Stimulated activated CD4-positive, alpha-beta T cell treated with anti-CD3 and anti-CD28 coated beads, Interleukin-2, amount 100 ng/mL, for 4 hours (primary cell): ENCODE data around the gene SH3PXD2A.
"Not testable (repeated sequence)": the region's sequence is repeated elsewhere in the genome, so short reads cannot be mapped to it uniquely, and the experiment has no call there.

Experiments
- DNase-seq: peaks from one replicate; pipeline ENCODE4 v3.0.0-alpha.2; 2020; ENCODE audit warnings: low read depth

SH3PXD2A gene

DNA sequence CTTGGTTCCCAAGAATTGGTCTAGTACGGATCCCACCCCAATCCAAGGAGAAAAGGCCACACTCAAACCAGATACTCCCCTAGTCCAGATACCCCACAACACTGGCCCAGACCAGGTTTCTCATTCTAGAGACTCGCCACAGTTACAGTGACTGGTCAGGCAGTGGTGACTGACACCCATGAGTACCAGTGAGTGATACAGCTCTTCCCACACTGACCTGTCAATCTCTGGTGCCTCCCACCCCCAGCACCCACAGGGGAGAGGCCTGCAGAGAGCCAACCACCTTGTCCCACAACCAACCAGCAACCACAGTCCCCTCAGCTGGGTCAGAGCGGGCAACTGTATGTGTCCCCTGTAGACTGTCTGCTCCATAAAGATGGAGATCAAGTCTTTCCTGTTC, 209.1 kb downstream of the SH3PXD2A start:
- no peak for DNase-seq

DNA sequence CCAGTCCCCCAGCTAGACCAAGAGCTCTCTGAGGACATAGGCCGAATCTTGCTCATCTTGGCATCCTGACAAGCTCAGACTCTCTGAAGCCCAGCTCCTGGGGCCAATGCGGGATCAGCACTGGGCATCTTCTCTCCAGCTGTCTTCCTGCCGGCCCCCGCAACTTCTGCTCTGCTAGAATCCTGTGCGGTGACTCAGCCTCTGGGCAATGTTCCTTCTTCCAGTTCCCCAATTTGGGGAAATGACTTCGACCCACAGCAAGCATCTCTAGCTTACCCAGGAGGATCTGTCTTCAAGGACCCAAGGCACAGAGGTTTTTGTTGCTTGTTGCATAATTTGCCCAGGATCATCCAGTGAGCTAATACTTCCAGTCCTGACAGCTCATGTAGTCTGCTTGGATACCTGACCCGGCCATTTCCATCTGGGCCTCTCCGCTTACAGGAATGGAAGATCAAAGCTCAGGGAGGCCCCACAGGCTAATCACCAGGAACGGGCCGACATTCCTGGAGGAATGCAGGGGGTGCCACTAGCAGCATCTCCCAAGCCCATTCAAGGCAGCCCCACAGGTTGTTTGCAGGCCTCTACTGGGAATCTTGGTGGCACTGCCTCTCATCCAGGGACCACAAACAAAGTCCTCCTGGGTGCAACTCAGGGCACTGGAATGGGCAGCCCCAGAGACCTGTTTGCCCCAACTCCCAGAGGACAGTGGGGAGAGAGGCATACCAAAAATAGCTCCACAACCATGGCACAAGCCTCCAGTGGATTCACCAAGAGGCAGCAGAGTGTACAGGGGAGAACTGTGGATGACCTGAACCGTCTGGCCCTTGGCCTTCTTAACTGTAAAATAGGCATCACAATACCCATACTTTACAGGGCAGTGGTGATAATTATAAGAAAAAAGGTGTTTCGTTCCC, 210.0 kb downstream of the SH3PXD2A start:
- no peak for DNase-seq

DNA sequence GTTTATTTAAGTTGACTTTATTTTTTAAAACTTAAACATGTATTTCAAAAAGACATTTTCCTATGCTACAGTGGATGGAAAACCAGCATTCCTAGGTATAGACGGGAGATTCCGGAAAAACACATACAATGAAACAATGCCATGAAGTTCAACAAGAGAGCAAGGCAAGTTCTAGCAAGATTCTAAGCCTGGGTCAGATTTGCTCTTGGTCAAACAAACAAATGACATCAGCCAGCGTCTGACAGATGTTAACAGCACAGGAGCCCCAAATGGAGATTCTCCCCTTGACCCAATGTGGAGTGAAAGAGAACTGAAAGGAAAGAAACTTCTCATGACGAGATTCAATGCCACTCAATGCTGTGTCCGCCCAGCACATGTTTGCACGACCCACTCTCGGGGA, 212.0 kb downstream of the SH3PXD2A start:
- DNase-seq, result no peak

DNA sequence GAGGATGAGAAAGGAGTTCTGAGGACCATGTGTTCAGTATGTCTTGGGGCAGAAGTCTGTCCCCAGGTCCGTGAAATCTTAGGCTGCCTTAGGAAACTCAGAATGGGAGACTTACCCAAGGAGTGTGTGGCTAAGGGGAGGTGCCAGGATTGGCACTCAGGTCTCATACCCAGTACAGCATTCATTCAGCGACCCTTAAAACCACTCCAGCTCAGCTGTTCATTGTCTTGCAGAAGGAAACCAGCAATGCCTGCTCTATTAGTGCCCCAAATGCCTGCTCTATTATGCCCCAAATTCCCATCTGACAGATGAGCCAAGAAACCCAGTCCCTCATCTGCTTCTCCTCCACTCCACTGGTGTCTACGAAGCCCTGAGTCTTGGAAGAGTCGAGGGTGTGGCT, 214.1 kb downstream of the SH3PXD2A start:
- DNase-seq, result no peak

DNA sequence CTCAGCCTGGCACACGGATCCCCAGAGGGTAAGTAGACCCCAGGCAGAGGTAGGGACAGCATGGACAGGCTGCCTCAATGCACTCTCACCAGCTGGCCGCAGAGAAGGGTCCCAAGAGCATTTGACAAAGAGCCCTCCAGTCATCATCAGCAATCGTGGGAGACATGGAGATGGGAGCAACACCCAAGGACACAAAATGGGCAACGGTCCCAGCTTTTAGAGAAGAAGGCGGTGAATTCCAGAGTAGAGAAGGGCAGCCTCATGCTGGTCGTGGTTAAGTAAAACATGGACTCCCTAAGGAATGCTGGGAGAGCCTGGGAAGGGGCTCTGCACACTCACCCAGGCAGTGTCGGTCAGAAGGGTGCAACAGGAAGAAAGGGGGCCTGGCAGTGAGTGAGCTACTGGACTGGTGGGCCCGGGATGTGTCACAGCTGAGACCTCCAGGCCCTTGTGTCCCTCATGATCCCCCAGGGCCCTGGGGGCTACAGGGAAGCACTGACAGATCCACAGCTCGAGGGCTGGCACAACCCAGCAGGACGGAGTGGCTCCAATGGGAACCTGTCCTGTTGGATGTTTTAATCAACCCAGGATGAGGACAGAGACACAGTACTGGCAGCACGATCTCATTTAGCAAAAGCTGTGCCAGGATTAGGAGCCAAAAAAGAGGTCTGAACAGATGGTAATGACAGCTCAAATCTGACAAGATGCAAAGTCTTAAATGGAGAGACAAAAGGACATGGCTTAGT, 214.8 kb downstream of the SH3PXD2A start:
- DNase-seq, result no peak

DNA sequence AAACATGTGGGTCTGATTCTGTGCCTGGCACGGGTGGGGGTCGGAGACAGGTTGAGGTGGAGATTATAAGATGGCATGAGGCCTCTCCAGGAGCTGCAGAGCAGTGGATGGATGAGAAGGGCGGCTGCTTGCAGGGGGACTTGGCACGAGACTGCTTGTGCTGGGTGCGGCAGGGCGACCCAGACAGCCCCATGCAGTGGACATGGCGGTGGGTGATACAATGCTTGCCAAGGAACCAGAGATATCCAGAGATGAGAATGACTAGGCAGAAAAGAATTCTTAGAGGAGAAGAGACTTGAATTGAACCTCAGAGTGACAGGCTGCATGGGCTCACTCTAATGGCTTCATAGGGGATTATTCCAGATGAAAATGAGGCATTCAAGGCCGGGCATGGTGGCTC, 216.4 kb downstream of the SH3PXD2A start:
- DNase-seq, result no peak

DNA sequence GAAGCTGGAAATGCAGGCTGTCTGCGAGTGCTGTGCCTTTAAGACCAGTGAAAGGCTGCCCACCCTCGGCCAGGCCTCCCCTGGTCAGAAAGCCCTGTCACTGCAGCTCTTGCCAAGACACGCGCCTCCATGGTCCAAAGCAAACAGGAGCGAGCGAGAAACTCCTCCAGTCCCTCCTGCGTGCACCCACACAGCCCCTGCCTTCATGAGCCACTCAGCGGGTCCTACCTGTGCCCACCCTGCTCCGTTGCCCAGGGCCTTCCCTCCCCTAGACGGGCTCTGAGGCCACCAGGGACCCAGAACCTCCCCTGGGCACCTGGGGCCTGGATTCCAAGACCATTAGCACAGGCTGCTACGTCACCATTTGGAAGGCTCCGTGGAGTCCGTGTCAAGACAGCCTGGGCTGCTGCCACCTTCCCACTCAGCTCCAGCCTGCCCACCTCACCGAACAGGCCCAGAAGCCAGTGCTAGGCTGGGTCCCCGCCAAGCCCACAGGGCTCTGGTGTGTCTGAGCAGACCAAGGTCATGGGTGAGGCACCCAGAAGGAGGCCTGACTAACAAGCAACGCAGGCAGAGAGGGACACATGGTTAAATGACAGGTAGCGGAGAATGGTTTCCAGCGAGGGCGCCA, 217.3 kb downstream of the SH3PXD2A start:
- DNase-seq, result no peak

DNA sequence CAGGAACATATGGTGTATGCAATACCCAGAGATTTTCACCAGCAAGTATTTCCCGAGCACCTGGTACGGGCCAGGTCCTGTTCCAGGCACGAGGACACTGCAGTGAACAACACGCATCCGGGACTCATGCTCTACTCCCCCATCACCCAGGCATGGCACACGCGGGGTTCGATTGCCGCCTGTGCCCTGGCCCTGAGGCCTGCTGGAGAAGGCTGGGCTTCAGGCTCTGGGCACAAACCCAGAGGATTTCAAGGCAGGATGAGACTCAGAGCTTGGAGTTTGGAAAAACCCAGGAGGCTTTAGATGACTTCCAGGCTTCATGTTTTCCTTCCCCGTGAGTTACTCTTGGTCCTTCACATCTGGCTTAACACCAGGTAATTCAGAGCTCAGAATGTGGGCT, 218.4 kb downstream of the SH3PXD2A start:
- DNase-seq, result no peak

DNA sequence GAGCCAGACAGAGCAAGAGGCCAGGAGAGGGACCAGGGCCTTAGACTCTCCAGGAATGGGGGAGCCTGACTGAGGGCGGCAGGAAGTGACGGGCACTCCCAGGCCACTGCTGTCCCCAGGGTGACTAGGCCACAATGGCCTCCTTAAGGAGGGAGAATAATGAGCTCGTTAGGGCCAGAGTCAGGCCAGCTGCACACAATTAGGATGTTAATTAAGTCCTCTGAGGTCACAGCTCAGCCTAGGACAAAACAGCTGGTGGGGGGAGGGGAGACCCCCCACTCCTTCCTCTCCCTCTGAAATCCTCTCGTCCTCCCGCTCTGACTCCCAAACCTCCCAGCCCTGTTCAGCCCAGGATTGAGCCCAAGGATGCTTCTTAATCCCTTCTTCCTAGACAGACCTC, 218.9 kb downstream of the SH3PXD2A start:
- DNase-seq, result no peak

DNA sequence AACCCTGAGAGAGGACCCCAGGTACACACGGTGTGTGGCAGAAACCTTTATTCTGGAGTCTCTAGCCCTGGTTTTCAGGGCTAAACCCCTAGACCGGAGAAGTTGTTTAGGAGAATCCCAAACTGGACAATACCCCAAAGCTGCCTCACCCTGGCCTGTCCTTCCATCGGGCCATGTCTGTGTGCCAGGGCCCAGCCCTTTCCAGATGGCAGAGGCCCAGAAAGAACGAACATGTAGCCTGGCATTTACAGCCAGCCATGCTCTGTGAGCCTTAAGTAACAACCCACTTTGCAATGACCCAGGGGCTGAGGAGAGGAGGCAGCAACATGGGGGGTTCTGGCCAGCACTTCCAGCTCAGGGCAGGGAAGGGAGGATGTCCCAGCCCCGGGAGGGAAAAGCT, 219.8 kb downstream of the SH3PXD2A start:
- no peak for DNase-seq

DNA sequence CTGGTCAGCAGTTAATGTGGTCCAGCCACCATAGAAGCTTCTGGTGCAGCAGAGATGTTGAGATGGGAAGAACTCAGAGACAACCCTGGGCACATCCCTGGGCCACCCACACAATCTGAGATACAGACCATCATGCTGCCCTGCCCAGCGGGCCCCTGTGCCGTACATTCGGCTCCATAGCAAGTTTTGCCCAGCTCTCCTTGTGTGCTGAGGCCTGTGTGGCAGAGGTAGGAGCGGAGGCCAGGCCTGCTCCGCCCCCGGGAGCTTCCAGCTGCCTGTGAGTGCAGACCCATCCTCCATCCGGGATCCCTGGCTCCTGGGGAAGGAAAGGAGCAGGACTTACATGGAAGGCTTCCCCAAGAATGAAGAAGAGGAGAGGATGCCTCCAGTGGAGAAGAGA, 221.5 kb downstream of the SH3PXD2A start:
- no peak for DNase-seq

DNA sequence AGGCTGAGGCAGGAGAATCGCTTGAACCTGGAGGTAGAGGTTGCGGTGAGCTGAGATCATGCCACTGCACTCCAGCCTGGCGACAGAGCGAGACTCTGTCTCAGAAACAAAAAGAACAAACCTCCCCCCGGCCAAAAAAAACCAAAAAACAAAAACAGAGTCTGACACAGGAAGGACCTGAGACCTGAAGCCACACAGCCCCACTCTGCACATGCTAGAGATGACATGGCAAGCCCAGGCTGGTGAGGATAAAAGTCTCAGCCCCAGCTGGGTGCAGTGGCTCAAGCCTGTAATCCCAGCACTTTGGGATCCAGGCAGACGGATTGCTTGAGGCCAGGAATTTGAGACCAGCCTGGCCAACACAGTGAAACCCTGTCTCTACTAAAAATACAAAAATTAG, 222.5 kb downstream of the SH3PXD2A start:
- DNase-seq, result not testable (repeated sequence)

DNA sequence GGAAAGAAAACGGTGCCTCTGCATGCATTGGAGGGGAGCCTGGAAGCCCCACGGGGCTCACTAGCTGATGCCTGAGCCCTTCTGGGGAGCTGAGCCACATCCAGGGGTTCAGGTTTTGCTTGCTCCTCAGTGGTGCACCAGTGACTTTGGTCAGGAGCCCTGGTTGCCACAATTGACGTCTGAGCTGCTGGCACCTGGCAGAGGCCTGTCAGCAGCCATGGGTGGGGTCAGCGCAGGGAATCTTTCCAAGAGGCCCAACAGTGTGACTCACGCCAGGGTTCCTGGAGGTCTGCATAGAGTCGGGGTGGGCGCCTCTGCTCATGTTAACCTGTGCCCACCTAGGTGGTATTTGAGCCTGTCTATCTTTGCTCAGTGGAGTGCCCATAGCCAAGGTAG, 223.1 kb downstream of the SH3PXD2A start:
- DNase-seq, result no peak

DNA sequence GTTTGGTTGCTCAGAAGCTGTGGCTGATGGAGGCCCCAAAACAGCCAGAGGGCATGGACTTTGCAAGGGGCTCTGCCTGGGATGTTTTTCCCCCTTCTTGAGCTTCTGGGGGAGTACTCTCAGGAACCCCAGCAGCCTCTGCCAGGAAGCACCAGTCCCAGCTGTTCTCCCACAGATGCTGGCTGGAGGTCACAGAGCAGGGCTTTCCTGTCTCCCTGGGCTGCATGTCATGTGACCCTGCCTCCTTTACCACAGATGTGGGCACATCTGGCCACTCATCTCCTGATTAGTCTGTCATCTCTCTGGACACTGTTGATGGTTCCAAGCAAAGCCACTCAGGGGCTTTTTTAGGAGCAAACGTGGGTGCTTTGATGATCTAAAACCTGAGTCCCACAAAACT, 225.2 kb downstream of the SH3PXD2A start:
- no peak for DNase-seq

DNA sequence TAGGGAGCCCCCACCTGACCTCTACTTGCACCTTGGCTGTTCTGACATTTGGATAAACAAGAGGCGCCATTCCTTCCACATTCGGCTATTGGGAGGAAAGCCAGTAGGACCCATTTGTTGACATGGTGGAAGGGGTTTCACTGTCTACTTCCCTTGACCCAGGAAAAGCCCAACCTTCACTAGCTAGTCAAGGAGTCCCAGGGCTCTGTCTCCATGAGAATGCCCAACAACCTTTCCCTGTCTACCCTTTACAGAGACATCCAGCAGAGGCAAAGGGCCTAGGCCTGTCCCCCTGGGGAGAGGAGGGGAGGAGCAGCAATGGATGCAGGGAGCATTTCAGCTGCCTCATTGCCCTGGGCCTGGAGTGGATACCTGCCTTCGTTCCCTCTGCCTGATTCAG, 225.8 kb downstream of the SH3PXD2A start:
- DNase-seq, result no peak

DNA sequence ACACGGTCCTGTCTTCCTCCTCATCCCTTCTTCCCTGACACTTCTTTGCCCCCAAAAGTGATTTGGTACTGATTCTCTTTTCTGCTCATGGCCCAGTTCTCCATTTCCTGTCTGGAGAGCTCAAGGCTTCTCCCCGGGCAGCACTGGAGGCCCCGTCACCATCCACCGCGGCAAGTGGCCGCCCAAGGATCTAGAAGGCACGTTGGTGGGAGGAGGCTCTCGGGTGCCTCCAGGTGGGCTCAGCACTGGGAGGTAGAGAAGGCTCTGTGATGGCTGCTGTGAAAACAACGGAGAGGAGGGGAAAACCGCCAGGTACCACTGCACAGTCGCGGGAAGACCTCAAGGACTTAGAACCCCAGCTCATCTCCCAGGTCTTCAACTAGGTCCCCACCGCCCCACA, 227.5 kb downstream of the SH3PXD2A start:
- no peak for DNase-seq

DNA sequence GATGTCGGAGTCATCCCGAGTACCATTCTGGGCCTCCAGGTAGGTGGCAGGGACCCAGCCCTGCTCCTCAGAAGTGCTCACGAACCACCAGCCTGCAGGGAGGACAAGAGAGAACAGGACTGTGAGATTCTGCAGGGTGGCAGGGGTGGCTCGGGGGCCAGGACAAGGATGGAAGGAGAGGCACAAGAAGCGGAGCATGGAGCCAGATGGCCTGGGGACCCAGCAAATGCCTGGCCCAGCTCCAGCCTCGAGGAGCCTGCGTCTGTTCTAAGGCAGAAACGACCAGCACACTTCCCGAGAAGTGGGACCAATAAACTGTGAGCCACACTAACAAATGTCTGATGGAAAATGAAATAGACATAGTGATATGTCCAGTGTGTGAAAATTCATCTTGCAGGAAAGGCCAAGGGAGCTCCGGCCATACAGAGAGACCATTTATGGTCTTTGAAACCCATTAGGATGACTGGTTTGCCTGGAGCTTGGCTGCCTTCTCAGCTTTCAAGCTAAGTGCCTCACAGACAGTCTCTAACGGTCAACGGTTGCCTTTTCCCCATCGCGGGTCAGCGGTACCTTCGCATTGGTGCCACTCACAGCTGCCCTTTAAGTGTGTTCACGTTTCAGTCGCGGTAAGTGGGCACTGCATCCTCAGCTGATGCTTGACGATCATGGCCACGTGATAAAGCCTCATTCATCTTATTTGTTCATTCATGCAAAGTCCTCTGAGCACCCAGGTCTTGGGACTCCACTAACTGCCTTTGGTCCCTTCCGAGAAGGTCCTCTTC, 228.1 kb downstream of the SH3PXD2A start:
- no peak for DNase-seq

DNA sequence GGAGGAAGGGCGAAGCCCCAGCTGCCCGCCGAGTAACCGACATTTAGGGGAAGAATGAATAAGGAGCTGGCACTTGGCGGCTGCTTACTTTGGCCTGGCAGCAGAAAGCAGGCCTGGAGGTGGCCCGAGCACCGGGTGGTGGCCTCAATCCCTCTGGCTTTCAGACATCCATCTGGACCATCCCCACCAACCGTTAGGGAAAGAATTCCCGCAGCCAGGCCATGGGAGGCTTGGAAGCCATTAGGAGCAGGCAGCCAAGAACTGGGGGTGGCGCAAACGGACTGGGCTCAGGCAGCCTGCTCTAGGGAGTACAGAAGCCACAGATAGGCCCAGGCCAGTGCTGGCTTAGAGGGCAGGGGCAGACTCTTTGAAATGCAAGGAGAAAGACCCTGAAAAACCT, 229.2 kb downstream of the SH3PXD2A start:
- DNase-seq, result no peak

DNA sequence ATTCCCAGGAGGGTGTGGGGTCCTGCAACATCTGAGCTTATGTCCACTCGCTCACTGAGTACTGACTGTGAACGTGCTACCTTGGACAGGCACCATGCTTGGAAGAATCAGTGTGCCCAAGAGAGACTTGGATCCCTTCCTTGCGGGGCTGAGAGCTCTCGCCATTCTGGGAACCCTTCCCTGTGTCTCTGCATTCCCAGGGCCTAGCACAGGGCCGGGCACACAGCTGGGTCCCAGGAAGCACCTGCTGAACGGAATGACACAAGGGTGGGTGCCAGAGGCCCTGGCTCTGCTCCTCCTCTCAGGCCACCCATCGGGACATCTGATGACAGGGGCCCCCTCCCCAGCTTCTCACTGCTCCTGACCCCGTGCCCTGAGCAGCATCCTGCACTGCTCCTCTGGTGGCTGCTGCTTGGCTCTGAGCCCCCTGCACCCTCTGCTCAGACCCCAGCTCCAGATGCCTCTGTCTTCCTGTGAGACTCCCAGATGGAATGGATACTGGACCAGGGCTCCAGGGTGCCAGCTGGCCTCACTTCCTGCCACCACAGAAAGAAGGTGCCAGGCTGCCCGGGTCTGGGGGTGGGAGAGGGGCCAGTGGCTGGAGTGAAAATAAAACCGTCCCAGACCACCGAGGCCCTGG, 232.3 kb downstream of the SH3PXD2A start:
- DNase-seq, result no peak

DNA sequence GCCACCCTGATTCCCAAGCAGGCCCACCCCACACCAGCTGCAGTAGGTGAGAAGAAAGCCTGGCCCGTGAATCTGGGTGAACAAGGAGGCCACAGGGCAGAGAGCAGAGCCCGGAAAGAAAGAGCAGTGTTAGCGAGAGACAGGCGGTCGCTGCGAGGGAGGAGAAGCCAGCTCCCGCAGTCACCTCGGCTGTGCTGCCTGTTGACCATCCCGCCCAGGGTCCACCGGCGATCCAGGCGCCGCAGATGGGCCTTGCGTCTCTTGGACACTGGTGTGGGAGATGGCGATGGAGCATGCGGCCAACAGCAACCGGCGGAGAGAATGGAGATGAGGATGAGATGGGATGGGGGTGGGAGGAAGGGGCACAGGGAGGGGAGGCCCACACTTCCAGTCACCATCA, 233.1 kb downstream of the SH3PXD2A start:
- no peak for DNase-seq

DNA sequence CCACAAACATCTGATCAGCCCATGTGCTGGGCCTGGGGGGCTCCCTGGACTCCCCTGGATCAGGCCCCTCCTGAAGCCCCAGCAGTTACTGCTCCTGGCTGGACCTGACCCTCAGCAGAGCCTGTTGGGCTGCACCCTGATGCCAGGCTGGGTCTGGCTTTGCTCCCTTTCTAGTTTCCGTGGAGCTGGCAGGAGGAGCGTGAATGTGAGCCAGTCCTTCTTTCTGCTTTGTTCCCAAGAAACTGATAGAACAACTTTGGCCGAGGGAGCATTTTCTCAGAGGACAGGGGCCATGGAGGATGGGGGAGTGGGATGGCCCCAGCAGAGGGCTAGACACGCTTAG, 233.6 kb downstream of the SH3PXD2A start:
- no peak for DNase-seq
